K562 (cell line): ENCODE results near the gene SERINC5. TPM values are rescaled to one million over a fixed set of nuclear protein-coding genes. Genes with fewer than 3 reads are reported as not detected.
A peak's percentile ranks its signal among the peaks of the same experiment; 100 is the strongest.

Experiments
- FOXP4 ChIP-seq: sonication (generic); formaldehyde crosslinking; IDR thresholded peaks from 2 replicates; pipeline ENCODE4 v1.8.0; 2022; ENCODE audit warnings: mild to moderate bottlenecking, missing genetic modification reagents, borderline replicate concordance
- MED1 ChIP-seq: sonication (generic); formaldehyde crosslinking; IDR thresholded peaks from 2 replicates; pipeline ENCODE4 v1.8.1; 2023; ENCODE audit warnings: missing genetic modification reagents, borderline replicate concordance
- PYGO2 ChIP-seq: fragments of 450-650 bp; IDR thresholded peaks from 2 replicates; pipeline ENCODE4 v1.6.1; 2016; ENCODE audit warnings: mild to moderate bottlenecking, missing genetic modification characterization, moderate library complexity, missing compliant biosample characterization
- RFX1 ChIP-seq: fragments of 450-650 bp; IDR thresholded peaks from 2 replicates; pipeline ENCODE4 v1.6.1; 2016; ENCODE audit warnings: mild to moderate bottlenecking, moderate library complexity
- SMAD4 ChIP-seq: fragments of 250-450 bp; sonication (Bioruptor Pico); conservative IDR thresholded peaks from 2 replicates; pipeline ENCODE4 v1.8.0; 2021; ENCODE audit warnings: inconsistent platforms, mild to moderate bottlenecking, moderate library complexity
- SPI1 ChIP-seq: IDR thresholded peaks from 2 replicates; pipeline ENCODE4 v1.6.1; 2011; ENCODE audit warnings: low read depth, low read length, control low read depth, borderline replicate concordance
- TEAD1 ChIP-seq, 2 experiments: fragments of 450-650 bp in 1 of 2; sonication (generic) in 1 of 2; formaldehyde crosslinking; IDR thresholded peaks; 2 replicates each; pipeline versions ENCODE4 v1.4.0 to v1.8.0; 2020 to 2022; ENCODE audit warnings: mild to moderate bottlenecking in 2 of 2, missing genetic modification reagents in 1 of 2
- TGIF2 ChIP-seq: sonication (generic); formaldehyde crosslinking; IDR thresholded peaks from 2 replicates; pipeline ENCODE4 v1.8.1; 2022; ENCODE audit warnings: mild to moderate bottlenecking, missing genetic modification reagents, moderate library complexity
- ZBTB26 ChIP-seq: fragments of 450-650 bp; formaldehyde crosslinking; IDR thresholded peaks from 2 replicates; pipeline ENCODE4 v1.4.0; 2022; ENCODE audit warnings: missing genetic modification characterization
- ZBTB9 ChIP-seq: fragments of 450-650 bp; formaldehyde crosslinking; IDR thresholded peaks from 2 replicates; pipeline ENCODE4 v1.4.0; 2020; ENCODE audit warnings: mild to moderate bottlenecking, moderate library complexity
- ZNF124 ChIP-seq: sonication (generic); formaldehyde crosslinking; IDR thresholded peaks from 2 replicates; pipeline ENCODE4 v1.8.1; 2022; ENCODE audit warnings: missing genetic modification reagents
- ZNF445 ChIP-seq: fragments of 250-450 bp; sonication (Bioruptor Pico); IDR thresholded peaks from 2 replicates; pipeline ENCODE4 v1.4.0; 2020; ENCODE audit warnings: low read depth, mild to moderate bottlenecking, moderate library complexity
- ZNF586 ChIP-seq: fragments of 450-650 bp; formaldehyde crosslinking; conservative IDR thresholded peaks from 2 replicates; pipeline ENCODE4 v1.4.0; 2020; ENCODE audit warnings: mild to moderate bottlenecking, moderate library complexity
- polyA plus RNA-seq, 8 experiments: library from polyadenylated mRNA; depleted of rRNA in 4 of 8; stranded (reverse) in 5 of 8; unstranded in 3 of 8; fragments of >200 nt; fragmentation: Nextera tagmentation in 2 of 8; fragmentation: Illumina TruSeq in 1 of 8; extraction: Ambion mirVana in 2 of 8; extraction: Trizol in 1 of 8; gene quantifications; 2 replicates each; pipeline versions ENCODE4 v1.2.1 to v1.2.3, GENCODE V29; 2011 to 2014; ENCODE audit warnings: inconsistent platforms in 1 of 8, missing spikeins in 1 of 8
- total RNA-seq, 7 experiments: library from RNA; depleted of rRNA in 6 of 7; stranded (reverse); fragments of >200 nt in 6 of 7; fragmentation: Illumina TruSeq in 2 of 7; extraction: Trizol in 2 of 7; gene quantifications; 2 replicates each; pipeline versions ENCODE4 v1.2.1 to v1.2.3, GENCODE V29; 2011 to 2021; ENCODE audit warnings: low replicate concordance in 1 of 7

SERINC5 gene
- total and polyA plus RNA-seq, 9 of the 15 experiments (the other 6 are each of a cell fraction or from before 2014, with no cell fraction given): 1.4 to 7.9 (median 3.7) TPM

- TF ChIP-seq RFX1 (no peak), ZNF445 (no peak), MED1 (CRISPR knock-in tag) (no peak), ZNF124 (CRISPR knock-in tag) (no peak), TGIF2 (CRISPR knock-in tag) (no peak), ZNF586 (CRISPR knock-in tag) (no peak), FOXP4 (CRISPR knock-in tag) (no peak), ZBTB9 (CRISPR knock-in tag) (no peak), ZBTB26 (CRISPR knock-in tag) (no peak), PYGO2 (tag) (no peak), SPI1 (no peak), TEAD1 (CRISPR knock-in tag; IDR thresholded peaks at IDR 0.05) (peak in 1 of 2 experiments; percentile 69; a peak in 2 of 4 replicates), SMAD4 (CRISPR knock-in tag) (peak; percentile 80)
Measured at GRCh38 chr5:80076131-80077050, 179.5 kb downstream of the SERINC5 start (continued).
